GM11168 (cell line): Measurements from ENCODE around the gene RAB11FIP3.

Experiments used
- in situ Hi-C: fragments of 300-500 bp; cut with MboI; formaldehyde crosslinking; loops from one replicate; pipeline ENCODE4 v1.12.0; 2022; ENCODE audit warnings: low sequenced_read_pairs; ENCODE audit not compliant: unreplicated experiment

Gene RAB11FIP3

DNA sequence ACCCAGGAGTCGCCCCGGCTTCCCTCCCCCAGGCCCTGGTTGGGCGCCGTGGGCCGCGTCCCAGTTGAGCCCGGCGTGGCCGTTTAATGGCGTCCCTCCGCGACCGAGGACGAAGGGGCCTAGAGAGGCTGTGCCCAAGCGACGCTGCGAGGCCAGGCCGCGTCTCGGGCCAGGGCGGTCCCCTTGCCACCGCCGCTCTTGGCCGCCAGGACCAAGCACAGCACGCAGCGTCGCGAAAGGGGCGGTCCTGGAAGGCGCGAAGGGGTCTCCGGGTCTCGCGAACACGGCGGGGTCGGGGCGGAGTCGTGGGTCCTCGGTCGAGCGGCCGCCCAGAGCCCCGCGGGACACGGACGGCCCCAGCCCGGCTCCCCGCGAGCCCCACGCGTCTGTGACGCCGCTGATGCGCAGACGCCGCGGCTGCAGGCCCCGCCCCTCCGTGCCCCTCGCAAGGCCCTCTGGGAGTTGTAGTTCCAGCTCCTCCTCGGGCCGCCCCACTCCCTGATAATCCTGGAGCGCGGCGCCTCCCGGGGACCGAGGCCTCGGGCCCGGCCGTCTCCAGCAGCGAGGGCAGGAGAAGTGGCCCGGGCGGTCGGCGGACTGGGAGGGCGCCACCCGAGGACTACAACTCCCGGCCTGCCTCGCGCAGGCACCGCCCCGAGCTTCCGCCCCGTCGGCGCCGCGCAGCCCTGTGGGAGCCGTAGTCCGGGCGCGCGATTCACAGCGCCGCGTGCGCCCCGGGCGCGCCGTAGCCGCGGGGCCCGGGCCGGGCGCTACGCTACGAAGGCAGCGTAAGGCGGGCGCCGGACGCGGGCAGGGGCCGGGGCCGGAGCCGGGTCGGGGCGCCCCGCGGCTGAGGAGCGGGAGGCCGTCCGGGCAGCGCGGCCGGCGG, 101.8 kb downstream of the RAB11FIP3 start, which contains the start of gene CAPN15:
TSS of gene CAPN15 (plus strand) at position 698 of the 889 bp plus-strand sequence. CDS start 19,127 bp downstream, outside the sequence.
- in situ Hi-C loops = no loop called here

- in situ Hi-C loops = no loop called here
Observed at GRCh38 chr16:528111-529011, 102.9 kb downstream of the RAB11FIP3 start.

GRCh38 chr16:529012-529575, 103.6 kb downstream of the RAB11FIP3 start:
- in situ Hi-C loops = no loop called here

- in situ Hi-C loops = no loop called here
Observed at GRCh38 chr16:530111-530817, 104.8 kb downstream of the RAB11FIP3 start.

DNA sequence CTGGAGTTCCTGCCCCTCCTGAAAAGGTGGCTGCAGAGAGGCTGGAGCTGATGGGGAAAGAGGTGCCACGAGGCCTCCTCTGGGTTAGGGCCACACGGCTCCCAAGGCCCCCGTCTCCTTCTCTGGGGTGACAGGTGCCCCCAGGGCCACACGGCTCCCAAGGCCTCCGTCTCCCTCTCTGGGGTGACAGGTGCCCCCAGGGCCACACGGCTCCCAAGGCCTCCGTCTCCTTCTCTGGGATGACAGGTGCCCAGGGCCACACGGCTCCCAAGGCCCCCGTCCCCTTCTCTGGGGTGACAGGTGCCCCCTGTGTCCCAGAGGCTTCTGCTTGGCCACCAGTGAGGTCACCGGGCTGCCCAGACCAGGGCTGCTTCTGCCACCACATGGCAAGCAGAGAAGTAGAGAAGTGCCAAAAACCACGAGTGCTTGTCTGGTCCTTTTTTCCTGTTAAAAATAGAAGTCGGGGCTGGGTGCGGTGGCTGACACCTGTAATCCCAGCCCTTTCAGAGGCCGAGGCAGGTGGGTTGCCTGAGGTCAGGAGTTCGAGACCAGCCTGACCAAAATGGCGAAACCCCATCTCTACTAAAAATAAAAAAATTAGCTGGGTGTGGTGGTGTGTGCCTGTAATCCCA, 106.2 kb downstream of the RAB11FIP3 start:
- in situ Hi-C loops = no loop called here

DNA sequence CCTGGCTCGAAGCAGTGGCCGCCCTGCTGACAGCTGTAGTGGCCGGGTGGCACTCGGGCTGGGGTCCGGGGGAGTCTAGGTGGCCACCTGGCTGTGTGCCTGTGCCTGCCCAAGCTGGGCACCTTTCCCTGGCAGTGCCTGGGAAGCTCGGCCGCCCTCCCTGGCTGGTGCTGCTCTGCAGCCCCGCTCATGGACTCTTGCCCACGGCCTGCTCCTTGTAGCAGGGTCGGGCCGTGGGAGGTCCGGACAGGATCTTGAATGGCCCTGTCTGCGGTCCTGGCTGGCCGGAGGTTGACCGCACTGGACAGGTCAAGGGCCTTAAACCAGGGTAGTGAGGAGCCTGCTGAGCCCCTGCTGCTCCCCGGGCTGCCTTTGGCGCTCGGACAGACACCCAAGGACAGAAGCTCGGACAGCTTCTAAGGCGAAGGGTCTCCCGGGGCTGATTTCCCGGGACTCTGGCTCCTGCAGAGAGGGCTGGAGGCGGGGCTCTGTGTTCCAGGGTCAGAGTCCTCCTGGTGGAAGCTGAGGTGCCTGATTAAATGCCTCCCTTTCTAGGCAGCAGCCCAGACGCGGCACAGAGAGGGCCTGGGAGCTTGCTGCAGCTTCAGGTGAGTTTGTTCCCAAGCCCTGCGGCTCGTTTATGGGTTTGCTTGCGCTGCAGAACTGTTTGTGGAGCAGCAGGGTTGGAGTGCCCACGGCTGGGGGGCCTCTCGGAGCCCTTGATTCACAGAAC, 108.1 kb downstream of the RAB11FIP3 start:
- in situ Hi-C loops = no loop called here

- in situ Hi-C loops = no loop called here
Observed at GRCh38 chr16:534135-534534, 108.7 kb downstream of the RAB11FIP3 start.

- in situ Hi-C loops = no loop called here
Observed at GRCh38 chr16:534856-535445, 109.5 kb downstream of the RAB11FIP3 start.

GRCh38 chr16:535446-536405, 110.3 kb downstream of the RAB11FIP3 start:
- in situ Hi-C loops = no loop called here

- in situ Hi-C loops = no loop called here
Observed at GRCh38 chr16:536746-537145, 111.3 kb downstream of the RAB11FIP3 start.

DNA sequence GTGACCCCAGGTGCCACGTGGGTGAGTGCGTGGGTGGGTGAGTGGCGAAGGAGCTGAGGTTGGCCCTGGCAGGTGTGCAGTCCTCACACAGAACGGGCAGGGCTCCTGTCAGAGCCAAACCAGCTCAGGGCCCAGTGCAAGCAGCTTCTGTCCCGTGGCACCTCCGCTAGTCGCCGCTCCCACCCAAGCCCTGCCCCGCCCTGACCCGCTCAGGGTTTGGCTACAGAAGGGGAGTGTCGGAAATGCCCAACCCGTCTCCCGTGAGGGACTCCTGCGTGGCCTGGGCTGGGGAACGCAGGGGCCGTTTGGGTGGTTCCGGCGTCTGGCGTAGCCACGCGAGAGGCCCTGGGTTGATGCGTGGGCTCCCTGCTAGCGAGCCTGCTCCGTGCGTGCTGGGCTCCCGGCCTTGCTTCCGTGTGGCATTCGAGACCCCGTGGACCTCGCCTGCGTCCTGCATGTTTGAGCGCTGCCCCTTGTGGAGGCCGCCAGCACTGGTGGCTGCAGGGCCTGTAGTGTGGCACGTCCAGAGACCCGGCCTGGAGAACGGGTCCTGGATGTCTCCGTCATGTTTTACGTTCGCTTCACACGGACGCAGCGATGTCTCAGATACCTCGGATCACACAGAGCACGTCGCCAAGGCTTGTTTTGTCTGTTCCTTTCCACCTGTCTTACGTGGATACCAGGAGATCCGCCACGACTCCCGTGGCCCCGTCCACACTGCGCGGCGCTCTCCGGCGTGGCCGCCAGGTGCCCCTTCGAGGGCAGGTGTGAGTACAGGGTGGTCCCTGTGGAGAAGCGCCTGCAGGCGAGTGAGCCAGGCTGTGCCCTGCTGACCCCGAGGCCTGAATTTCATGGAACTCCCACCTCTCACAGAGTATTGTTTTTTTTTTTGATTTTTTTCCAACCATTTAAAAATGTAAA, 112.2 kb downstream of the RAB11FIP3 start:
- in situ Hi-C loops = no loop called here

DNA sequence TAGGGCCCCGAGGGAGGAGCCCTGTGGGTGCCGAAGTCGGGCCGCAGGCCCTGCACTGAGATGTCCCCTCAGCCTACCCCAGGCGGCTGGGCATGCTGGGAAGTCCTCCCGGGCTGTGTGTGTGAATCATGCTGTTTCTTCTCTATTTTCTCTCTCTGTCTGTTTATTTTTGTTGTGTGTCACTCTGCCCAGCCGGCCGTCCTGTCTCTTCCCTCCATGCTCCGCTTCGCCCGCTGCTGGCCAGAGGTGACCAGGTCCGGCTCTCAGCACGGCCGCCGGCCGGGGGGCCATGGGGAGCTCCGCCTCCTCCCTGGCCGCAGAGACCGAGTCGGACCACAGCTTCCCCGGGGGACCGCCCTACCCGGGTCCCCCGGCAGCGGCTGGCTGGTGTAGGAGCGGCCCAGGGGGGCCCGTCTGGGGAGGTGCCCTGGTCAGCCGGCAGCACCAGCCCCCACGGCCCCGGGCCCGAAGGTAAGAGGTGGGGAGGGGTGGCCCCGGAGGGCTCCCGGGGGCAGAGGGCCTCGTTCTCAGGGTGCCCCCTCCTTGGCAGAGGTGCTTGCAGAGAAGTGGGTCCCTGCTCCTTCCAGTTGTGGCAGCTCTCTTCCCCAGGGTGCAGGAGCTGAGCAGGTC, 114.6 kb downstream of the RAB11FIP3 start:
- in situ Hi-C loops = no loop called here

DNA sequence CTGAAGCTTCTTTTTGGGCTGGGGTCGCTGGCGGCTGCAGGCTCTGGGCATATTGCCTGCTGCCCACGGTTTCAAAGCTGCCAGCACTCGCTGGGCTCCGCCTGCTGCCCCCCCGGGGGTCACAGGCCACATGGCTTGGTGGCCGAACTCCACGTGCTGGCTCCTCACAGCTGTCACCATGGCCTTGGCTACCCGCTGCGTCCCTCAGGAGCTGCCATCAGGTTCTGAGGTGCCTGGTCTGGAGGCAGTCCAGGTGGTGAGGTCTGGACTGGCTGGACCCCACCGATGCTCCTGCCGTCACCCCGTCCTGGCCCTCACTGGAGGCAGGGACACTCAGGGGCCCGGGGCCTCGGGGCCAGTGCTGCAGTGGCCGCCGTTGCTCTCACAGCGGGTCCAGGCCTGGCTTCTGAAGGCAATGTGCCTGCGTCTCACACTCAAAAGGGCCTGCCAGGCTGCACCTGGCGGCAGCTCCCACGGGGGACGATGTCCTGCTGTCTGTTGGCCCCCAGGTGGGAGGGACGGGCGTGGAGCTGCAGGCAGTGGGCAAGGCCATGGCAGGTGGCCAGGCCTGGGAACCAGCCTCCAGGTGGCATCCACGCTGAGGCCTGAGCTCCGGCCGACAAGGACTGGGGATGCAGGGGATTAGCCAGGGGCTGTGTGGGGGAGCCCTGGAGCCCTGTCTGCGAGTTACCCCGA, 115.3 kb downstream of the RAB11FIP3 start:
- in situ Hi-C loops = no loop called here

DNA sequence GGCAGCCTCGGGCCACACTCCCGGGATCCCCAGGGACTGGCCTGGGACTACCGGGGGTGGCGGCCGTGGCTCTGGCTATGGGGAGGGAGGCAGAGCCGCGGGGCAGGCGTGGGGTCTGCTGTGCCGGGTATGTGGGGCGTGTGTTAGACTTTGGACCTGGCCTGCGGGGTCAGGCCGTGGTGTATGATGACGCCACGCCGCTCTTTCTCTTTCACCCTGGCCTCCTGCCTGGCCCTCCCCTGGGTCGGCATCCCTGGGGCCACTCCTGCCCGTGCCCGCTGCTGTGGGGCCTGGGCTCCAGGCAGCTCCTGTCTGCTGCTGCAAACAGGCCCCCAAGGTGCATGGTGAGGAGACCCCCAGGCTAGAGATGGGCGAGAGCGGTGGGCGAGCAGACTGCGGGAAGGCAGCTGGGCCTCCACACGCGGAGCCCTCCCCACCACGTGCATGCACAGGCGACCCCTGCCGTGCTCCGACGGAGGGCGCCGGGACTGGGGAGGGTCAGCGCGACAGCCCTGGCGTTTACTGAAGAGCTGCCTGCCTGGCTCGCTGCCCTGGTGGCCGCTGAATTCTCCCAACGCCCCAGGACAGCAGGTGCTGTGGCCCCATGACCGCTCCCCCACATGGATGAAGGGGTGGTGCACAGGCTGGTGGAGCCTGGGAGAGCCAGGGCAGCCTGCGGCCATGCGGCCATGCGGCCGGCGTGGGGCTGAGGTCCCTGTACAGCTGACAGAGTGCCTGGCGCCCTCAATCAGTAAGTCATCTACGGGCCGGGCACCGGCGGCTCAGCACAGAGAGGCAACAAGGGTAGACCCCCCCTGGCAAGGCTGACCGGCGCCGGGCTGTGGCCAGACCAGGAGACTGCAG, 118.1 kb downstream of the RAB11FIP3 start:
- in situ Hi-C loops = no loop called here
